NCI-H146 treated with DMSO at 0.1 percent for 48 hours (cell line): Measurements from ENCODE around the gene WFDC8.

Experiments used
- DNase-seq: peaks from one replicate; lab custom pipeline; 2025; ENCODE audit not compliant: unreplicated experiment; lab: John Stamatoyannopoulos, UW

Gene WFDC8

GRCh38 chr20:45550765-45551164, 28.3 kb downstream of the WFDC8 start:
- DNase-seq: no peak

DNA sequence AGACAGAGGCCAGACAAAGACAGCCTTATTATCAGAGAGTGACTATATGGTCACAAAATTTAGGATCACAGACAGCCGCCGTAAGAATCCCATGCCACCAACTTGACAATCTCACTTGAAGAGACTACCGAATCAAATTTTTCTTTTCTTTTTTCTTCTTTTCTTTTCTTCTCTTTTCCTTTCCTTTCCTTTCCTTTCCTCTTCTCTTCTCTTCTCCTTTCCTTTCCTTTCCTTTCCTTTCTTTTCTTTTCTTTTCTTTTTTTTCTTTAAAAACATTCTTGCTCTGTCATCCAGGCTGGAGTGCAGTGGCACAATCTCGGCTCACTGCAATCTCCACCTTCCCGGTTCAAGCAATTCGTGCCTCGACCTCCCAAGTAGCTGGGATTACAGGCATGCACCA, 30.7 kb downstream of the WFDC8 start:
- DNase-seq: no peak

DNA sequence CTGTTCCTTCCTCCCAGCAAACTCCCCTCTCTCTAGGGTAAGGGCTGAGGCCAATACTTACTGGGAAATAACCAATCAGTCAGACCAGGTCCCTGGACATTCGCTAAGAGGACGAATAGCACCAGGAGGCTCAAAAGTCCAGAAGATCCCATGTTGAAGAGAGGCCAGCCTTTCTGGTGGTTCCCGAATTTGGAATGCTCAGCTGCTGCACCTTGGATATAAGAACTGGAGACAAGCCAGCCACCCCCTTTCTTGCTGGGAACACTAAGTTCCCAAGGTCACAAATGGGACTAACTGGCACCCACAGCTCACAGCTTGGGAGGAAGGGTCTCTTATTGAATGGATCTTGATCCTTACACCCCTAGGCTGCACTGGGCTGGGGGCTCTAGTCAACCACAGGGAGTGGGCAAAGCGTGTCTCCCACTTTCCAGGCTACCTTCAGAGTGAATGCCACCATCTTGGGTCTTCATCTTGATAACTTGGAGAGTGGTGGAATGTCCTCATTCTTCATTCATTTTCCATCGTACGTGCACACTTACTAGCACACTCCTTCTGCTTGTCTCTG, 31.8 kb downstream of the WFDC8 start, which contains the start of gene EPPIN:
Gene EPPIN (minus strand): TSS at position 196 of the 565 bp plus-strand sequence. CDS start 44 bp downstream, at position 152.
- no peak for DNase-seq

GRCh38 chr20:45545754-45546453, 33.2 kb downstream of the WFDC8 start:
- no peak for DNase-seq

- DNase-seq: no peak
Measured at GRCh38 chr20:45545351-45545750, 33.7 kb downstream of the WFDC8 start.

DNA sequence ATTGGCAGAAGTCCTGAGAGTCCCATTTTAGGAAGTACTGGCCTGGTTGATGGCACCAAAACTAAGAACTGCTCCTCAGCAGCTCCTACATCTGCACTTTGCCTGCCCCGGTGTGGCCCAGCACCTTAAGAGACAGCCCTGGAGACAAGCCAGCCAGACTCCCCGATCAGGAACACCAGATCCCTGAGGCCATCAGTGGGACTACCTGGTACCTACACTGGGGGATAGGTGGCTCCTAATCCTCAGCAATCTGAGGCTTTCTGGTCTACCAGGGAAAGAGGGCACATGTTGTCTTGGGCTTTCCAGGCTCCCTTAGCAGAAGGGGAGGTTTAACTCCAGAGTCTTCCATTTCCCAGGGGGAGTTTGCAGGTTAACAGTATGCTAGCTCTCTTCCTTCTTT, 39.7 kb downstream of the WFDC8 start, which contains the start of gene WFDC6:
Gene WFDC6 (minus strand): TSS at position 101 of the 400 bp plus-strand sequence. CDS start 75 bp downstream, at position 26.
- no peak for DNase-seq

DNA sequence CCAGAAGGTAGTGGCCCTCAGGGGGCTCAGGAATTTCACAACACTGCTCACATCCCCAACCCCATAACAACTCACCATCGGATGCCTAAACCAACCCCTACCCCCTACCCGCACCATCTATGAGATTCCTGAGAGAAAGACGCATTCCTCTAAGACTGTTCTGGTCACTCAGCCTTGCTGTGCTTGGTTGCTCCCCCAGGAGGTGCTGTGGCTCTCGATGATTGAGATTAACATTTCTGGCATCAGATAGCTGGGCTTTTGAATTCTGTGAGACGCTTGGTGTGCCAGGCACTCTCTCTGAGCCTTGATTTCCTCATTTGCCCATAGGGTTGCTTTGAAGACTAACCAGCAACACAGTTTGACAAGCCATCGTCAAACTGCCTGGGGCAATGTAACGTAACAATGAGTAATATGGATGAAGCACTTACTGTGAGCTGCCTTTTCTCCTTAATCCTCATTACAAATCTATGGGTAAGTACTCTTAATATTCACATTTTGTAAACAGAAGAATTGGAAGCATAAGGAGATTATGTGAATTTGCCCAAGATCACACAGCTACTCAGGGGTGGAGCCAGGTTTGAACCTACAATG, 40.8 kb downstream of the WFDC8 start:
- DNase-seq: no peak

- no peak for DNase-seq
Measured at GRCh38 chr20:45527294-45527693, 51.8 kb downstream of the WFDC8 start.

- DNase-seq: no peak
Measured at GRCh38 chr20:45523821-45524220, 55.3 kb downstream of the WFDC8 start.

DNA sequence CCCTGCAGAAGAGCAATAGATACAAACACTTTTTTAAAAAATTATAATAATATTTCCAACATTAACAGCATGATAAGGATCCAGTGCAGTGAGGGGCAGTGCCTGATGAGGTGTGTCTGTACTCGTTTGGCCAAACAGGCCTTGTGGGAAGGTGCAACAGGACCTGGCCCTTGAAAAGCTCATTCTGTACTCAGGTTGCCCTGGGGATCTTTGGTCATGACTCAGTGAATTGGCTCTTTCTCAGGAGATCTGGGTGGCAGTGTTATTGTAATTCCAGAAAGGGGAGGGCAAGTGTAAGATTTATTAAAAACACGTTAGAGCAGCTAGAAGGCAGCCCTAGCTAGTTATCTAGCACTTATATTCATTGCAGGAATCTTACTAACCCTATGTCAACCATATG, 60.8 kb downstream of the WFDC8 start:
- DNase-seq: no peak

- no peak for DNase-seq
Measured at GRCh38 chr20:45515147-45515913, 63.8 kb downstream of the WFDC8 start, which contains the start of gene SPINT3. Gene SPINT3, minus strand, starts transcription at chr20:45515622. Its CDS starts 14 bp downstream, at chr20:45515608.

DNA sequence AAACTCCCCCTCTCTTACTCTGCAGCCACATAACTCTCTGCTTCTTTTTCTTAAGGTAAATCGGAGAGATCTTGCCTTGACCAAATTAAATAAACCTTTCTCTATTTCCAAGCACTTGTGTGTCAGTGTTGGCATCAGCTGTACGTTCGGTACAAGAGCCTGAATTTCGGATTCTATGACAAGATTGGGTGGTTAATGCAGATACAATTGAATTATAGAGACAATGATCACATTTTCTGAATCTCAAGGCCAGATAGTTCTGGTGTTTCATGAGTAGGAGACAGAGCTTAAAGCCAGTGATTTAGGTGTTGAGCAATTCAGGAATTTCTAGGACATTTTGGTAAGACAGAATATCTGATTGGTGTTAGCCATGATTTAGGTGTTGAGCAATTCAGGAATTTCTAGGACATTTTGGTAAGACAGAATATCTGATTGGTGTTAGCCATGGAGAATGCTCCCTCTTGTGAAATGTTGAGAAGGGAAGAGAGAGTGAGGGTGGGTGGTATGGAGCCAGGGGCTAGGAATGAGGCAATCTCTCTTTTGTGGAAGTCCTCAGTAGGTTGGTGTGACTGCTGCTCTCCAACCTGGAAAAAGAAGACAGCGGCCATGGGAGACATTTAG, 68.7 kb downstream of the WFDC8 start:
- DNase-seq: no peak

GRCh38 chr20:45509091-45509490, 70.0 kb downstream of the WFDC8 start:
- no peak for DNase-seq

DNA sequence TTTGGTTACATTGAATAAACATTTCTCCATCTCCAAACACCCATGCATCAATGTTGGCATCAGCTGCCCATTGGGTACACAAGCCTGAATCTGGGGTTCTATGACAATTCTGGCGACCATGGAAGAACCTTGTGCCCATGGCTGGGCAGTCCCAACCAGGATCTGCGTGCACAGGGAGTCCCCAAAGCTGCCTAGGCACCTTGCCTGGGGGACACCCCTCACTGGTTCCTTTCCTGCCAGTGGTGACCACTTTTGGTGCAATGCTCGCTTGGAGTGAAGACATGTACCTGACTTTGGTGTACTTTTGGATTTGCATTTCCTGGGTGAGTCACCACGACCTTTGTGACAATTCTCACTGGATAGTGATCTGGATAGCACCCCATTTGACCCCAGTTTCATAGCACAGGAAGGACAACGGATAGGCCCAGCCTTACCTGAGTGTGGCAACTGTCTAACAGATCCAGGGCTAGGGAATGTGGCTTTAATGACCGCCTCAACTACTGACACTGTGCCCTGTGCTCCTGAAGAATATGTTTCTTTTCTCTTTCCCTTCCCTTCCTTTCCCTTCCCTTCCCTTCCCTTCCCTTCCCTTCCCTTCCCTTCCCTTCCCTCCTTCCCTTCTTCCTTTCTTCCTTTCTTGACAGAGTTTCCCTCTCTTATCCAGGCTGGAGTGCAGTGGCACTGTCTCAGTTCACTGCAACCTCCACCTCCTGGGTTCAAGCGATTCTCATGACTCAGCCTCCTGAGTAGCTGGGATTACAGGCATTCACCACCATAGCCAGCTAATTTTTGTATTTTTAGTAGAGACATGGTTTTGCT, 70.8 kb downstream of the WFDC8 start:
- no peak for DNase-seq

DNA sequence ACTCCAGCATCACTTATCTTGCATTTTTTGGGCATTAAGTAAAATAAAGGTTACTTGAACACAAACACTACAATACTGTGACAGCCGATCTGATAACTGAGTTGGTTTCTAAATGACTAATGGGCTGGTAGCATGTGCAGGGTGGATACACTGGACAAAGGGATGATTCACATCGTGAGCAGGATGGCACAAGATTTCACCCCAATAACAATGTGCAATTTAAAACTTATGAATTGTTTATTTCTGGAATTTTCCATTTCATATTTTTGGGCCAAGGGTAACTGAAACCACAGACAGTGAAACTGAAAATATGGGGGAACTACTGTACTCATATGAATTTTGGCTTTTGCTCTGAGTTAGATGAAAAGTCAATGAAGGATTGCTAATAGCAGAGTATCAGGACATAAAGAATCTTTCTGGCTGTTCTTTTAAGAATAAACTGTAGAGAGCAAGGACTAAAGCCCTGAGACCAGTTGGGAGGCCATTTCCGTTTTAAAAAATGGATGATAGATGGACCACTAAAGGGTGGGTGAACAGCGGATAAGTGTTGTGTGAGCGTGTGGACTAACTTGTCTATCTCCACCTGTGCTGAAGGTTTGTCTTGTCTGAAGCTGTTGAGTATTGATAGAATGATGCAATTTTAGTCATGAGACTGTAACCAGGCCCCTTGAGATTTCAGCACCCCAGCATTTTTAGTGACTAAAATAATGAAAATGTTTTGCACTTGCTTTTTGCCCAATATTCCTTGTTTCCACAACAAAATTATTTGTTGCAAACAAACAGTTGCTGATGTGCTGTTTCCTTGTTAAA, 71.9 kb downstream of the WFDC8 start:
- no peak for DNase-seq

- no peak for DNase-seq
Measured at GRCh38 chr20:45506398-45506797, 72.7 kb downstream of the WFDC8 start.

GRCh38 chr20:45503403-45503802, 75.7 kb downstream of the WFDC8 start:
- DNase-seq: no peak

DNA sequence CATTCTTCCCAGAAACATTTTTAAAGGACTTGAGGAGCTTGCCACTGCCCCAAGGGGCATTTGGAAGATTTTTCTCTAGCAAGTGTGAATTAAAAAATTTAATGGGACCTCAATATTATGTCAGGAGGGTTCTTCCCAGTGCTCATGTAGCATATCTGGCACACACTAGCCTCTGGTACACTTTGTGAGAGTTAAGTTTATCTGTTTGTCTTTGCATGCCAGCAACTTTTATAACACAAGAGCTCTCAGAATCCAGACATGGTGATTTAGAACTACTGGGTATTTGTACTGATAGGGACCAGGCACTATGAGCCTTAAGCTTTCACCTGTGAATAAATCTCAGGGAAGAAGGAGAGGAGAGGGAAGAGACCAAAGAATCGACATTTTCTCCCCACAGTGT, 76.5 kb downstream of the WFDC8 start:
- no peak for DNase-seq
